Measurements from ENCODE around the gene TMEM8B. TPM values are rescaled to one million over a fixed set of nuclear protein-coding genes. Genes with fewer than 3 reads are reported as not detected.

Gene TMEM8B
- total and polyA plus RNA-seq, 8 donors, result 4.9 to 17.2 (median 7.5) TPM

DNA sequence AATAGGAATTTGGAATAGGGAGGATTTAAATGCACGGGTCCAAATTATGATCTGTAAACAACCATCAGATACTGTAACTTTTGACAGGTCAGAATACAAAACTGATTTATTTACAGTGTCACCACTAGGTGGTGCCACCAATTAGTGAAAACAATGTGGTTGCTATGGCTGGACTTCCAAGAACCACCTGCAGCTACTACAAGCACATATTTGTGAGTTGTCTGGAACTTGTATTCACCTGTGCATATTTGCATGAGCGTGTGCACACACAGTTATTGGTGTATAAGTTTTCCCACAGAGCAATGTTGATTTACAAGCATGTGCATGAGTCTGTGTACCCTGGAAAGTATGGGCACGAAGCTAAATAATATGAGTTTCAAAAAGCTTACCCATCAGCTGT is 74.0 kb downstream of the TMEM8B start:
- H3K27ac ChIP-seq, result no peak overlapping the region
- H3K36me3 ChIP-seq, result no peaks in the 10 kb centered on the region
- TF ChIP-seq, protein P1, sequence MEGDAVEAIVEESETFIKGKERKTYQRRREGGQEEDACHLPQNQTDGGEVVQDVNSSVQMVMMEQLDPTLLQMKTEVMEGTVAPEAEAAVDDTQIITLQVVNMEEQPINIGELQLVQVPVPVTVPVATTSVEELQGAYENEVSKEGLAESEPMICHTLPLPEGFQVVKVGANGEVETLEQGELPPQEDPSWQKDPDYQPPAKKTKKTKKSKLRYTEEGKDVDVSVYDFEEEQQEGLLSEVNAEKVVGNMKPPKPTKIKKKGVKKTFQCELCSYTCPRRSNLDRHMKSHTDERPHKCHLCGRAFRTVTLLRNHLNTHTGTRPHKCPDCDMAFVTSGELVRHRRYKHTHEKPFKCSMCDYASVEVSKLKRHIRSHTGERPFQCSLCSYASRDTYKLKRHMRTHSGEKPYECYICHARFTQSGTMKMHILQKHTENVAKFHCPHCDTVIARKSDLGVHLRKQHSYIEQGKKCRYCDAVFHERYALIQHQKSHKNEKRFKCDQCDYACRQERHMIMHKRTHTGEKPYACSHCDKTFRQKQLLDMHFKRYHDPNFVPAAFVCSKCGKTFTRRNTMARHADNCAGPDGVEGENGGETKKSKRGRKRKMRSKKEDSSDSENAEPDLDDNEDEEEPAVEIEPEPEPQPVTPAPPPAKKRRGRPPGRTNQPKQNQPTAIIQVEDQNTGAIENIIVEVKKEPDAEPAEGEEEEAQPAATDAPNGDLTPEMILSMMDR (IDR thresholded peaks at IDR 0.05), result peak; percentile 47 to 72 (median 58)
- DNase-seq (peak in 1 of 6 donors; percentile 43), FAIRE-seq (peak; percentile 60), ATAC-seq (peak; percentile 29 to 68 (median 52))
- peaks cover 0 to 8% (median 6%) of the 10 kb centered on the region in 3 donors for H3K4me1 ChIP-seq
- no peaks in the 10 kb centered on the region for H3K27me3 ChIP-seq
- H3K4me3 ChIP-seq, result no peak overlapping the region
- intact Hi-C loops (cut with DNase I), result loop anchor here in 1 of 3 donors (5.0 kb wide), 1 partner anchor 44 kb away; no protein-coding TSS in a partner anchor
- WGBS, 2 donors, result 22 to 24% methylated on average over 3 of the region's 3 CpGs
- no peaks in the 10 kb centered on the region for H3K9me3 ChIP-seq

DNA sequence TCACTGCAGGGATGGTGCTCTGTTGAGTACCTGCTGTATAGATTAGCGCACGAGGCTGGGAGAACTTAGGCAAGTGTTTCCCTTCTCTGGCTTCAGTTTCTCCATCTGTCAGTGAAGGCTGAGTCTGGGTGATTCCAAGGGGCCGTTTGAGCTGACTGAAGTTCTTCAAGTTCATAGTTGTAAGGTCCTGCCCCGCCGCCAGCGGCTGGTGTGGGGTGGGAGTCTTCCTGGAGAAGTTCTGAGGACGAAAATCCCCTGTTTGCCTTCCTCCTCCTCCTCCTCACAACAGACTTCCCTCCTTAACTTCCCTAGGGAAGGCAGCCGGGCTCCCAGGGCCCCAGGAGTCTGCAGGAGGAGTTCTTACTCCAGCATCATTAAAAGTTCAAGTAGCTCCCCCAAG is 75.3 kb downstream of the TMEM8B start:
- Histone ChIP-seq H3K4me3 (no peak overlapping the region), H3K9me3 (no peaks in the 10 kb centered on the region), H3K36me3 (no peaks in the 10 kb centered on the region), H3K27ac (no peak overlapping the region), H3K27me3 (no peaks in the 10 kb centered on the region), H3K4me1 (peaks cover 6 to 14% (median 9%) of the 10 kb centered on the region in 3 donors)
- WGBS, 2 donors, result 65 to 82% methylated on average over 8 of the region's 8 CpGs
- intact Hi-C loops (cut with DNase I), result loop anchor here in 1 of 3 donors (5.0 kb wide), 1 partner anchor 43 kb away; no protein-coding TSS in a partner anchor
- FAIRE-seq (no peak), ATAC-seq (no peak), DNase-seq (no peak)
- TF ChIP-seq, protein P1 (IDR thresholded peaks at IDR 0.05), result no peak

DNA sequence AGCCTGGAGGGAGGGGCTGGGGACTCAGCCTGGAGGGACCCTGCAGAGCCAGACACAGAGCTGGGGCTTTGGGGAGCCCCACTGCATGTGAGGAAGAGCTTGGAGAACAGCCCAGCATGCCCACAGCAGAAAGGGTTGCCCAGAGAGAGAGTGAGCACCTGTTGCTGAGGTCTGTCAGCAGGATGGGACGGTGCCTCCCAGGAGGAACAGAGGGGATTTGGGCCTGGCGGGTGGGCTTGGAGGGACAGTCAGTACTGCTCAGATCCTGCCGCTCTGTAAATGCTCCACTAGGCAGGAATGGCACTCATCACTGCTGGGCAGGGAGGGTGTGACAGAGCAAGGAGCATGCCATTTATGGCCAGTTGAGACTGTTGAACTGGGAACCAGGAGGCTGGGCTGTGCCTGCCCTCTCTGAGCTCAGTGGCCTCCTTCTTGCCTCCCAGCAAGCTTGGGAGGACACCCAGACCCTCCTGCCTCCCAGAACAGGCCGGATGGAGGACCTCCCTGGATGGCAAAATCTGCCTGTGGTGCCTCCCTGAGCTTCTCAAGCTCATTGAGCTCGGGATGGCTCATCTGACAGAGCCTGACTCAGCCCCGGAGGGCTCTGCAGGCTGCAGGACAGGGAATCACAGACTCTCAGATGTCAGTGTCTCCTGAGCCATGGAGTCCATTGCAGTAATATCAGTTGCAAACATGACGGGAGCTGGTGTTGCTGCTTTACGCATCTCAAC is 76.2 kb downstream of the TMEM8B start:
- Histone ChIP-seq H3K4me1 (peaks cover 6 to 14% (median 9%) of the 10 kb centered on the region in 3 donors), H3K4me3 (no peak overlapping the region), H3K27ac (peak overlapping the region; percentile 17 to 66 (median 46)), H3K9me3 (no peaks in the 10 kb centered on the region), H3K36me3 (no peaks in the 10 kb centered on the region), H3K27me3 (no peaks in the 10 kb centered on the region)
- intact Hi-C loops (cut with DNase I), result no loop called here
- TF ChIP-seq, protein P1 (IDR thresholded peaks at IDR 0.05), result no peak
- WGBS, 2 donors, result 78 to 82% methylated on average over 8 of the region's 8 CpGs
- ATAC-seq (no peak), DNase-seq (peak in 1 of 6 donors; percentile 38), FAIRE-seq (no peak)

DNA sequence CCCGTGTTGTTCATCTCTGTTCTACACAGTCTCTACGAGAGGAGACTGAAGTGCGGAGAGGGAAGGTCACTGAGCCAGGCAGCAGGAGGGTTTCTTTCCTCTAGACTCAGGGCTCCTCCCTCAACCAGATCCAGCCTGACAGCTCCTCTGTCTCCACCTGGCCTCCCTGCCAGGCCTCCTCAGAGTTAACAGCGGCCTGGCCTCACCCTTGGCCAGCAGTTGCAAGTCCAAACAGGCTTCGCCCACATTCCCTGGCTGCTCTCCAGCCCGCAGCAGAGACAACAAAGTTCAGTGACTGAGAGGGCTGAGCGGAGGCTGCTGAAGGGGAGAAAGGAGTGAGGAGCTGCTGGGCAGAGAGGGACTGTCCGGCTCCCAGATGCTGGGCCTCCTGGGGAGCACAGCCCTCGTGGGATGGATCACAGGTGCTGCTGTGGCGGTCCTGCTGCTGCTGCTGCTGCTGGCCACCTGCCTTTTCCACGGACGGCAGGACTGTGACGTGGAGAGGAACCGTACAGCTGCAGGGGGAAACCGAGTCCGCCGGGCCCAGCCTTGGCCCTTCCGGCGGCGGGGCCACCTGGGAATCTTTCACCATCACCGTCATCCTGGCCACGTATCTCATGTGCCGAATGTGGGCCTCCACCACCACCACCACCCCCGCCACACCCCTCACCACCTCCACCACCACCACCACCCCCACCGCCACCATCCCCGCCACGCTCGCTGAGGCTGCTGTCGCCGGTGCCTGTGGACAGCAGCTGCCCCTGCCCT is 77.1 kb downstream of the TMEM8B start, which contains the start of gene HRCT1:
Gene HRCT1, plus strand, starts transcription at position 291 of the 768 bp plus-strand sequence. Its CDS starts 86 bp downstream, at position 377.
- TF ChIP-seq, protein P1 (IDR thresholded peaks at IDR 0.05), result no peak
- FAIRE-seq (no peak), DNase-seq (peak; percentile 62 to 91 (median 78)), ATAC-seq (peak; percentile 45 to 75 (median 70))
- peaks cover 6 to 14% (median 9%) of the 10 kb centered on the region in 3 donors for H3K4me1 ChIP-seq
- H3K9me3 ChIP-seq, result no peaks in the 10 kb centered on the region
- H3K36me3 ChIP-seq, result no peaks in the 10 kb centered on the region
- intact Hi-C loops (cut with DNase I), result no loop called here
- 47% methylated on average over 24 to 29 of the region's 30 CpGs for WGBS, 2 donors
- H3K27me3 ChIP-seq, result no peaks in the 10 kb centered on the region
- H3K27ac ChIP-seq, result peak within 1 kb of the TSS; percentile 60 to 78 (median 66)
- no peak within 1 kb of the TSS for H3K4me3 ChIP-seq

Data from pancreas (tissue), 10 donors.